IPS-NIHi7 (cell line): ENCODE data around the gene ATF3.
"Not testable (repeated sequence)": the region's sequence is repeated elsewhere in the genome, so short reads cannot be mapped to it uniquely, and the experiment has no call there.

ENCODE experiments used
- DNase-seq: peaks from one replicate; pipeline ENCODE4 v3.0.0; 2012; ENCODE audit warnings: mixed read lengths; ENCODE audit errors: extremely low spot score

The ATF3 gene

GRCh38 chr1:212650228-212650627 is 41.7 kb downstream of the ATF3 start:
- DNase-seq, result no peak

GRCh38 chr1:212651521-212651920 is 43.0 kb downstream of the ATF3 start:
- DNase-seq, result no peak

DNA sequence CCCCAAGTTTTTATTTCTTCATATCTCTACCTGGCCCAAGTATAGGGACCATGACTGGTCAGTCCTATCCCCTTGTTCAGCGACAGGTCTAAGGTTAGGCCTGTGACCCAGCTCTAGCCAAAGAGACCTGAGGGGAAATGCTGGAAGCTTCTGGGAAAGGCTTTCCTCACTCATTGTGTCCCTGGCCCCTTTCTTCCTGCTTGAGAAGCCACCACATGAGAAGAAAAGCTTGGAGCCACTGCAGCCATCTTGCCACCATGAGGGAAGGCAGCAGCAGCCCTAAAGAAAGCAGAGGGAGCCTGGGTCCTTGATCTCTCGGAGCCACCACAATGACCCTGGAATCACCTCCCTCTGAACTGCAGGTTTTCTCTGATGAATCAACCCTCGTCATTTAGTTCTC is 43.4 kb downstream of the ATF3 start:
- no peak for DNase-seq

GRCh38 chr1:212652609-212653008 is 44.0 kb downstream of the ATF3 start:
- DNase-seq, result no peak

DNA sequence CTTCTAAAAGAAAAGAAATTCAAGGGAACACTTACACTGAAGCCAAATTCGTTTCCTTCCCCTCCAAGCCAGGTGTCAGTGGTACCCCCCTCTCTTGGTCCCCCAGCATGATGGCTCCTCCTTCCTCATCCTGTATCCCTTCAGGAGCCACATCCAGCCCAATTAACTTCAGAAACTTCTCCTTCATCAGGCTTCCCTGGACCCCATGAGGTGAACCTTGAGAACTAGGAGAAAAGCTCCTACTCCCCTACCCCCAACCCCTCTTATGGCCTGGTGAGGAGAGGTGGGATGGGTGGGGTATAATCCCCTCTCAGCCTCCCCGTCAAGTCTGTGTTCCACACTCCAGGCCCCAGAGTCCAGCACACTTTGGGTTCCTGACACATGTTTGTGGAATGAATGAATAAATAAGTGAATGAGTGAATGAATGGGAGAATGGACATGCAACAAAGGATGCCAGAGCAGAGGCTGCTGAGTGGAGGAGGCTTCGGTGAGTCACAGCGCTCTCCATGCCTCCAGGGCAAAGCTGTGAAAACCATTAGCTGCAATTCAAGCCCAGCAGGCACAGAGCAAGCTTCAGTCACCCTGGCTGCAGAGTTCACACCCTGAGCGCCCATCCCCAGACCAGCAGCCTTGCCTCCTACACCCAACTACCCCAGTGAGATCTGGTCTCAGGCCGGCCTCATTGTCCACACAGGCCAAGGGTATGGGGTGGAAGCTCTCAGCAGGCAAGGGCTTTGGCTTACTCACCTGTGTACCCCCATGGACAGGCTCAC is 47.3 kb downstream of the ATF3 start:
- DNase-seq, result peak; percentile 53

- DNase-seq, result no peak
Measured at GRCh38 chr1:212656730-212657129, 48.2 kb downstream of the ATF3 start.

DNA sequence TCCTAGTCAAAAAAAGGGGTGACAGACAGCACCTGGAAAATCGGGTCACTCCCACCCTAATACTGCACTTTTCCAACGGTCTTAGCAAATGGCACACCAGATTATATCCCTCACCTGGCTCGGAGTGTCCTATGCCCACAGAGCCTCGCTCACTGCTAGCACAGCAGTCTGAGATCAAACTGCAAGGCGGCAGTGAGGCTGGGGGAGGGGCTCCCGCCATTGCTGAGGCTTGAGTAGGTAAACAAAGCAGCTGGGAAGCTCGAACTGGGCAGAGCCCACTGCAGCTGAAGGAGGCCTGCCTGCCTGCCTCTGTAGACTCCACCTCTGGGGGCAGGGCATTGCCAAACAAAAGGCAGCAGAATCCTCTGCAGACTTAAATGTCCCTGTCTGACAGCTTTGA is 49.7 kb downstream of the ATF3 start:
- DNase-seq, result not testable (repeated sequence)

GRCh38 chr1:212664409-212665199 is 56.0 kb downstream of the ATF3 start:
- DNase-seq, result no peak

GRCh38 chr1:212665241-212666115 is 56.9 kb downstream of the ATF3 start:
- DNase-seq, result peak; percentile 90

DNA sequence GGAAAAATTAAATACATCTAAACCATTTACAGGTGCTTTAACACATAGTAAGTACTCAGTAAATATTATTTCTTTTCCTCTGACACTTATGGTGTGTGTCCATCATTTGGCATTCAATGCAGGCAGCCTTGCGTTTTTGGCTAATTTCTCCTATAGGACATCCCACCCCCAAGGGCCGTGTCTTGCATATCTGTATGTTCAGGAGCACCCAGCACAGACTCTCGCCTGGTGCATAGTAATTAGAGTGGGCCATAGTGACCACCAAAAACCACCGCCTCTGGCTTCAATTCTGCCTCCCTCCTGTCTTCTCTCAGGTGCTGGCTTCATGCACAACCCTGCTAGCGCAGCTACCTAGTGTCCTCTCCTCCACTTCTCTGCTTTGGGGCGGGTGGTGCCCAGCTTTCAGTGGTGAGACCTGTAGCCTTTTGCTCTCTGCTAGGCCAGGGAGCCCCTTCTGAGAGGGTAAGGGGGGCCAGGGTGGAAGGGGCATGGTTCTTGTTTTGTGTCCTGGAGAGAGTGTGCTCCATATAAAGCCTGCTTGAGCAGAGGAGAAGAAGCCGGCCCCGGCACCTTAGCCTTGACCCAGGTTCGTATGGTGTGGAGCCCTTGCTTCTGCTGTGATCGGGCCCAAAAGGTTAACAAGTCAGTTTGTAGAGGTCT is 57.7 kb downstream of the ATF3 start:
- DNase-seq, result no peak

GRCh38 chr1:212667223-212668139 is 58.9 kb downstream of the ATF3 start:
- DNase-seq, result peak; percentile 41

GRCh38 chr1:212668477-212668876 is 59.9 kb downstream of the ATF3 start:
- no peak for DNase-seq

GRCh38 chr1:212669102-212669501 is 60.5 kb downstream of the ATF3 start:
- DNase-seq, result peak; percentile 74

- no peak for DNase-seq
Measured at GRCh38 chr1:212669600-212669999, 61.0 kb downstream of the ATF3 start.

DNA sequence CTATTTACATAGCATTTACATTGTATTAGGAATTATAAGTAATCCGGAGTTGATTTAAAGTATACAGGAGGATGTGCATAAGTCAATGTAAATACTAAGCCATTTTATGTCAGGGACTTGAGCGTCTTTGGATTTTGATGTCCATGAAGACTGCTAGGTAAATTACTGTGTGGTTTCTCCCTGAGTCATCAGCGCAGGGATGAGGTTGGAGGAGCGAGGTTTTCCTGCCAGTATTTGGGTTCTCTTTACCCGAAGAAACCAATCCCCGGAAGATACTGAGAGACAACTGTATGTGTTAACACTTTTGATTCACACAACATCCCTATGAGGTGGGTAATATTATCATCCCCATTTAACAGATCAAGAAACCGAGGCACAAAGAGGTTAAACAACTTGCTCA is 61.7 kb downstream of the ATF3 start:
- no peak for DNase-seq
